ENCODE results near the gene TRIM50.
"Not testable (repeated sequence)": the region's sequence is repeated elsewhere in the genome, so short reads cannot be mapped to it uniquely, and the experiment has no call there.

Gene TRIM50

DNA sequence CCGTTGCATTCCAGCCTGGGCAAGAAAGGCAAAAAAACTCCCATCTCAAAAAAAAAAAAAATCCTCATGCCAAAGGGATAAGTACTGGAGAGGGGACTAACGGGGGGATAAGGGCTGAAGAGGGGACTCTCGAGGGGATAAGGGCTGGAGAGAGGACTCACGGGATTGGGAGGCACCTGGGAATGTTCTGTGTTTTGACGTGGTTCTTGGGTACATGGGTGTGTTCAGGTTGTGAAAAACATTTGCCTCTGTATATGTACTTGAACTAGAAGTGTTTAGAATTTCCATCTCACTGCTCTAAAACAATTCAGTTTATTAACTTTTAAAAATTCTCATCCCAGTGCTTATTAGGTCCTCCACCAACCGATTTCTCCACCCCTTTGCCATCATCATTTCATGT, 4.6 kb upstream of the TRIM50 start:
- Histone ChIP-seq H3K9ac (no peak overlapping the region), H3K4me1 (peaks cover 44% of the 10 kb centered on the region), H3K36me3 (ENCODE audit: control insufficient read depth, insufficient read depth, low read length) (no peaks in the 10 kb centered on the region), H3K27me3 (ENCODE audit: control insufficient read depth, insufficient read depth, low read length) (no peaks in the 10 kb centered on the region), H3K4me2 (ENCODE audit: low read length) (no peak overlapping the region), H3K9me3 (ENCODE audit: control insufficient read depth, low read length) (no peaks in the 10 kb centered on the region), H3K79me2 (peaks cover 2% of the 10 kb centered on the region), H3K4me3 (ENCODE audit: low read depth, low read length) (no peak overlapping the region), H3K27ac (peak overlapping the region; percentile 95), H2AFZ (no peak overlapping the region)
- TF ChIP-seq, protein P1, sequence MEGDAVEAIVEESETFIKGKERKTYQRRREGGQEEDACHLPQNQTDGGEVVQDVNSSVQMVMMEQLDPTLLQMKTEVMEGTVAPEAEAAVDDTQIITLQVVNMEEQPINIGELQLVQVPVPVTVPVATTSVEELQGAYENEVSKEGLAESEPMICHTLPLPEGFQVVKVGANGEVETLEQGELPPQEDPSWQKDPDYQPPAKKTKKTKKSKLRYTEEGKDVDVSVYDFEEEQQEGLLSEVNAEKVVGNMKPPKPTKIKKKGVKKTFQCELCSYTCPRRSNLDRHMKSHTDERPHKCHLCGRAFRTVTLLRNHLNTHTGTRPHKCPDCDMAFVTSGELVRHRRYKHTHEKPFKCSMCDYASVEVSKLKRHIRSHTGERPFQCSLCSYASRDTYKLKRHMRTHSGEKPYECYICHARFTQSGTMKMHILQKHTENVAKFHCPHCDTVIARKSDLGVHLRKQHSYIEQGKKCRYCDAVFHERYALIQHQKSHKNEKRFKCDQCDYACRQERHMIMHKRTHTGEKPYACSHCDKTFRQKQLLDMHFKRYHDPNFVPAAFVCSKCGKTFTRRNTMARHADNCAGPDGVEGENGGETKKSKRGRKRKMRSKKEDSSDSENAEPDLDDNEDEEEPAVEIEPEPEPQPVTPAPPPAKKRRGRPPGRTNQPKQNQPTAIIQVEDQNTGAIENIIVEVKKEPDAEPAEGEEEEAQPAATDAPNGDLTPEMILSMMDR (IDR thresholded peaks at IDR 0.05), result no peak

DNA sequence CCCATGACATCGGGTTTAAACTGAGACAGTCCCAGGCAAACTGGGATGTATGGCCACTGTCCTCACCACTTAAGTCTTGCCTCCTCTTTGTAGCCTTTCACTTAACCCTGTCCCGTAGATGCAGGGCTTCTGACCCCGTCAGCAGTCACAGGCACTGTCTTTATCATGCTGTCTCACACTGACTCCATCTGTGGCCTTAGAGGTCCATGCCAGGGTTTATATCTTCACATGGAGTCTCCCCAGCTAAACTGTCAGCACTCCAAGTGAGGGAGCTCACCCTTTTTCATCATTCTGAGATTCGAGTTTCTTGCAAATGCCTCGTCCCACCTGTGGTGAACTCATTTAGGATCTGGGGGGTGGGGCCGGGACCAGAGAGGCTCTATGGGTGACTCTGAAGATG, 2.9 kb upstream of the TRIM50 start:
- Histone ChIP-seq H3K4me3 (ENCODE audit: low read depth, low read length) (peak overlapping the region; percentile 43), H3K4me1 (peaks cover 41% of the 10 kb centered on the region), H3K79me2 (peaks cover 2% of the 10 kb centered on the region), H3K9ac (no peak overlapping the region), H3K27ac (peak overlapping the region; percentile 95), H3K9me3 (ENCODE audit: control insufficient read depth, low read length) (no peaks in the 10 kb centered on the region), H3K4me2 (ENCODE audit: low read length) (peak overlapping the region; percentile 34), H3K27me3 (ENCODE audit: control insufficient read depth, insufficient read depth, low read length) (no peaks in the 10 kb centered on the region), H3K36me3 (ENCODE audit: control insufficient read depth, insufficient read depth, low read length) (no peaks in the 10 kb centered on the region), H2AFZ (peak overlapping the region; percentile 94)
- TF ChIP-seq, protein P1 (IDR thresholded peaks at IDR 0.05), result no peak

DNA sequence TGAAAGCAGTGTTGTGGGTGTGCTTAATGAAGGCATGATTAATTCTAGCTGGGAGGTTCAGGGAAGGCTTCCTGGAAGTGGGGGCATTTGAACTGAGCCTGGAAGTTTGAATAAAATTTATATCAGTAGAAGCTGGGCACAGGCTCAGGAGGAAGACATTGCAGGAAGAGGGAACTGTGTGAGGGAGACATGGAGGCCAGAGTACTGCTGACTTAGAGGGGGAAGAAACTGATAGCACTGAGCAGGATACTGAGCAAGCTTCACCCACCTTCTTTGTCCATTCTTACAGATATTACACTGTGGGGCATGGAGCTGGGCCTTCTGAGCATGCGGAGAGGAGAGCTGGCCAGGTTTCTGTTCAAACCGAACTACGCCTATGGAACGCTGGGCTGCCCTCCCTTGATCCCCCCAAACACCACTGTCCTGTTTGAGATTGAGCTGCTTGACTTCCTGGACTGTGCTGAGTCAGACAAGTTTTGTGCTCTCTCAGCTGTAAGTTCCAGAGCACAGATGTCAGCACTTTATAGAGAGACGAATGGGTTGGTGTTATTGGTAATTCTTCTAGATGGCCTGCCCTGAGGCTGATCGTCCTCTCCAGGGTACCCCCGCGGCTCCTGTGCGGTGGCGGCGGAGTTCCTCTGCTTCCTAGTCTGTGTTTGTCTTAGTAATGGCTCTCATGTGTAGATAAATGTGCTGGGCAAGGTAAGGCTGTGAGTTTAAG, 2.1 kb upstream of the TRIM50 start:
- Histone ChIP-seq H3K27ac (peak overlapping the region; percentile 95), H3K4me1 (peaks cover 39% of the 10 kb centered on the region), H3K79me2 (peaks cover 2% of the 10 kb centered on the region), H3K36me3 (ENCODE audit: control insufficient read depth, insufficient read depth, low read length) (no peaks in the 10 kb centered on the region), H3K9me3 (ENCODE audit: control insufficient read depth, low read length) (no peaks in the 10 kb centered on the region), H3K9ac (no peak overlapping the region), H3K4me3 (ENCODE audit: low read depth, low read length) (peak overlapping the region; percentile 43), H2AFZ (peak overlapping the region; percentile 94), H3K27me3 (ENCODE audit: control insufficient read depth, insufficient read depth, low read length) (no peaks in the 10 kb centered on the region), H3K4me2 (ENCODE audit: low read length) (peak overlapping the region; percentile 34)
- TF ChIP-seq, protein P1 (IDR thresholded peaks at IDR 0.05), result no peak

DNA sequence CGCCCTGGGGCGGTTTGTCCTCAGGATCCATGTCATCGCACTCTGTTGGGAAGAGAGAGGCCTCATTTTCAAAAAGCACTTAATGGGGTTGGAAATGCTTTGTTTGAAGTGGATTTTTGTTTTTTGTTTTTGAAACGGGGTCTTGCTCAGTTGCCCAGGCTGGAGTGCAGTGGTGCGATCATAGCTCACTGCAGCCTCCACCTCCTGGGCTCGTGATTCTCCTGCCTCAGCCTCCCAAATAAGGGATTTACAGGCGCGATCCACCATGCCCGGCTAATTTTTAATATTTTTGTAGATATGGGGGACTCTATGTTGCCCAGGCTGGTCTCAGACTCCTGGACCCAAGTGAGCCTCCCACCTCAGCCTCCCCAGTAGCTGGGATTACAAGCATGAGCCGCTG, 814 bp upstream of the TRIM50 start:
- TF ChIP-seq, protein P1 (IDR thresholded peaks at IDR 0.05), result no peak
- no peaks in the 10 kb centered on the region for H3K27me3 ChIP-seq (ENCODE audit: control insufficient read depth, insufficient read depth, low read length)
- H3K4me3 ChIP-seq (ENCODE audit: low read depth, low read length), result no peak overlapping the region
- H3K27ac ChIP-seq, result peak overlapping the region; percentile 95
- peaks cover 2% of the 10 kb centered on the region for H3K79me2 ChIP-seq
- H3K36me3 ChIP-seq (ENCODE audit: control insufficient read depth, insufficient read depth, low read length), result no peaks in the 10 kb centered on the region
- H3K9me3 ChIP-seq (ENCODE audit: control insufficient read depth, low read length), result no peaks in the 10 kb centered on the region
- peaks cover 38% of the 10 kb centered on the region for H3K4me1 ChIP-seq
- no peak overlapping the region for H3K4me2 ChIP-seq (ENCODE audit: low read length)
- H3K9ac ChIP-seq, result no peak overlapping the region
- no peak overlapping the region for H2AFZ ChIP-seq

DNA sequence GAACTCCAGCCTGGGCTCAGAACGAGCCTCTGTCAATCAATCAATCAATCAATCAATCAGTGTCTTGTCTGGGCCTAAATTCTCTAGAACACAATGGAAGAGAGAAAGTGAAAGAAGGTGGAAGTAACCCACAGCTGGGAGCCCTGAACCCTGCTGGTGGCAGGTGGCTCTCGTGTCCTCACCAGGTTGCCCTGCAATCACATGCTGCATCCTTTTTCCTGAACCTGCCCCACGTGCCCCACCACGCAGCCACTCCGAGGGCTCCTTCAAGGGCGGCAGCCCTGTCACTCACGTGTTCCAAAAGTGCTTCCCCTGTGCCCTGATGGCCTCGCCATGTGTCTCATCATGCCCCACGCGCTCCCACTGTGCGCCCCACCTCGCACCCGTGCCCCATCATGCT, 433 bp downstream of the TRIM50 start:
- not testable (repeated sequence) for H3K27ac ChIP-seq; H2AFZ ChIP-seq; H3K4me3 ChIP-seq (ENCODE audit: low read depth, low read length); H3K4me2 ChIP-seq (ENCODE audit: low read length); H3K36me3 ChIP-seq (ENCODE audit: control insufficient read depth, insufficient read depth, low read length); H3K79me2 ChIP-seq; H3K27me3 ChIP-seq (ENCODE audit: control insufficient read depth, insufficient read depth, low read length); H3K9me3 ChIP-seq (ENCODE audit: control insufficient read depth, low read length); H3K9ac ChIP-seq
- H3K4me1 ChIP-seq, result peaks cover 38% of the 10 kb centered on the region

DNA sequence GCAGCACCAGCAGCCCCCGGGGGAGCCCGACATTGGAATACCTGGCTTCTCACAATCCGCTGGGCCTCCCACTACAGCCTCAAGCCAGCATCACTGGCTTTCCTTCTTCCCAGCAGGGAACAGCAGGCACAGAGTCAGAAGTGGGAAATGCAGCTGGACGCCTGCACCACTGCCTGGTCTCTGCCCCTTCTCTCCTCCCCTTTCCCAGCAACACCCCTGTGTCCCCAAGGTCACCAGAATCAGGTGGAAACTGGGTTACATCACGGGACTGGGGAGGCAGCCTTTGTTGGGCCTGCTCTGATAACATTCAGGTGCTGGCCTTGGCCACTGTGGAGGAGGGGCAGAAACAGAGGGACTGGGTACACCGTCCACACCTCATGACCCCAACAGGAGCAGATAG, 2.5 kb downstream of the TRIM50 start:
- peak overlapping the region; percentile 38 for H3K4me3 ChIP-seq (ENCODE audit: low read depth, low read length)
- H3K27me3 ChIP-seq (ENCODE audit: control insufficient read depth, insufficient read depth, low read length); H3K36me3 ChIP-seq (ENCODE audit: control insufficient read depth, insufficient read depth, low read length); H3K79me2 ChIP-seq; H3K9me3 ChIP-seq (ENCODE audit: control insufficient read depth, low read length): not testable (repeated sequence)
- peak overlapping the region; percentile 61 for H3K4me2 ChIP-seq (ENCODE audit: low read length)
- H3K4me1 ChIP-seq, result peaks cover 22% of the 10 kb centered on the region
- H3K9ac ChIP-seq, result peak overlapping the region; percentile 5
- peak overlapping the region; percentile 86 for H3K27ac ChIP-seq
- H2AFZ ChIP-seq, result peak overlapping the region; percentile 78
